Right lobe of liver (tissue), 6 donors: ENCODE measurements around the gene RASGRP2. TPM values are rescaled to one million over a fixed set of nuclear protein-coding genes. Genes with fewer than 3 reads are reported as not detected.
A peak's percentile ranks its signal among the peaks of the same experiment; 100 is the strongest.

Experiments
- ATAC-seq, 4 donors: fragments of 200-7000 bp; cut with Tn5 transposase; one replicate each; pipeline ENCODE4 v1.9.1; 2020; ENCODE audit warnings: mild to moderate bottlenecking in 4 of 4, moderate library complexity in 4 of 4
- DNase-seq, 3 donors: peaks; one replicate each; pipeline ENCODE4 v3.0.0-alpha.2; 2020
- H3K27ac ChIP-seq, 3 donors: fragments of 200-600 bp; one replicate each; pipeline ENCODE4 v1.8.0; 2022
- H3K27me3 ChIP-seq, 2 donors: fragments of 200-600 bp; one replicate each; pipeline ENCODE4 v1.8.0; 2022
- H3K36me3 ChIP-seq, 4 donors: fragments of 200-600 bp; sonication (generic) in 1 of 4; one replicate each; pipeline versions ENCODE4 v1.5.1 to v1.8.0; 2017 to 2022; ENCODE audit warnings: control low read depth in 1 of 4
- H3K4me1 ChIP-seq, 4 donors: fragments of 200-600 bp; sonication (generic) in 1 of 4; one replicate each; pipeline versions ENCODE4 v1.5.1 to v1.8.0; 2017 to 2022; ENCODE audit warnings: control low read depth in 1 of 4
- H3K4me3 ChIP-seq, 3 donors: fragments of 200-600 bp; one replicate each; pipeline ENCODE4 v1.8.0; 2022
- H3K9me3 ChIP-seq, 4 donors: fragments of 200-600 bp; sonication (generic) in 1 of 4; one replicate each; pipeline versions ENCODE4 v1.5.1 to v1.8.0; 2017 to 2022; ENCODE audit warnings: control low read depth in 1 of 4
- CTCF ChIP-seq, 4 donors: fragments of 200-600 bp in 3 of 4; fragments of 450-650 bp in 1 of 4; IDR thresholded peaks; one replicate each; pipeline versions ENCODE4 v1.5.1 to v1.8.0; 2016 to 2022; ENCODE audit warnings: antibody characterized with exemption in 4 of 4, mild to moderate bottlenecking in 2 of 4
- POLR2A ChIP-seq: fragments of 450-650 bp; IDR thresholded peaks from one replicate; pipeline ENCODE4 v1.6.1; 2017; ENCODE audit warnings: antibody characterized with exemption, mild to moderate bottlenecking
- WGBS: methylation state at CpG from one replicate; pipeline ENCODE4 v1.1.6; 2018; ENCODE audit warnings: low coverage, low lambda C conversion rate; ENCODE audit not compliant: insufficient coverage; ENCODE audit errors: missing lambda C conversion rate; 5-methylcytosine and 5-hydroxymethylcytosine counted together
- intact Hi-C, 2 donors: fragments of 100-400 bp; cut with DNase I; formaldehyde crosslinking; loops; one replicate each; pipeline versions ENCODE4 v1.11.2 to v1.14.1; 2022
- total RNA-seq, 6 experiments: library from RNA; depleted of rRNA in 2 of 6; stranded (reverse); fragments of >200 nt in 2 of 6; fragmentation: NEBNext Ultra II Directional in 3 of 6; extraction: Animal tissue kit (Norgen Biotek cat#: 25700) in 3 of 6; gene quantifications; one replicate each; pipeline versions ENCODE4 v1.1.0 to v1.2.4, GENCODE V29; 2016 to 2023
- donor health status: DM: no; HTN: yes; CAD: no.
- donor health status: DM: no; HTN: no; CAD: no.
- donor health status: DM: no; HTN: no; CAD: no.
- donor health status: DM: no; HTN: yes; CAD: no.
- donor health status: DM: no; HTN: yes; CAD: no.

RASGRP2 gene
- total RNA-seq, 6 experiments from 2014 or later, result 1.6 to 8.1 (median 3.2) TPM

GRCh38 chr11:64767344-64768299 is 23.7 kb upstream of the RASGRP2 start:
- no peaks in the 10 kb centered on the region for H3K9me3 ChIP-seq
- no peak overlapping the region for H3K4me3 ChIP-seq
- peaks cover 45 to 98% (median 66%) of the 10 kb centered on the region in 4 donors for H3K36me3 ChIP-seq
- TF ChIP-seq CTCF (IDR thresholded peaks at IDR 0.05) (peak; percentile 60 to 70 (median 62)), POLR2A (no peak)
- WGBS, result 44% methylated on average over 9 of the region's 19 CpGs
- ATAC-seq (peak; percentile 35 to 53 (median 42)), DNase-seq (peak in 1 of 3 donors; percentile 59)
- intact Hi-C loops, result loop anchor here in 1 of 2 donors (10.0 kb wide), 1 partner anchor 83 kb away; no protein-coding TSS in a partner anchor
- H3K4me1 ChIP-seq, result no peaks in the 10 kb centered on the region
- H3K27me3 ChIP-seq, result no peaks in the 10 kb centered on the region
- H3K27ac ChIP-seq, result no peak overlapping the region

- Histone ChIP-seq H3K27ac (no peak overlapping the region), H3K4me1 (no peaks in the 10 kb centered on the region), H3K4me3 (no peak overlapping the region), H3K36me3 (peaks cover 41 to 90% (median 62%) of the 10 kb centered on the region in 4 donors), H3K27me3 (no peaks in the 10 kb centered on the region), H3K9me3 (no peaks in the 10 kb centered on the region)
- ATAC-seq (no peak), DNase-seq (peak in 1 of 3 donors; percentile 15)
- intact Hi-C loops, result loop anchor here in 1 of 2 donors (10.0 kb wide), 1 partner anchor 82 kb away; no protein-coding TSS in a partner anchor
- 98% methylated on average over 8 of the region's 11 CpGs for WGBS
- TF ChIP-seq POLR2A (no peak), CTCF (IDR thresholded peaks at IDR 0.05) (no peak)
These were observed 22.9 kb upstream of the RASGRP2 start for GRCh38 chr11:64766881-64767280.

- 93% methylated on average over 10 of the region's 42 CpGs for WGBS
- no peak for TF ChIP-seq POLR2A
- TF ChIP-seq CTCF (IDR thresholded peaks at IDR 0.05), result no peak
- Histone ChIP-seq H3K4me3 (no peak overlapping the region), H3K4me1 (no peaks in the 10 kb centered on the region), H3K36me3 (peaks cover 41 to 82% (median 58%) of the 10 kb centered on the region in 4 donors), H3K9me3 (no peaks in the 10 kb centered on the region), H3K27me3 (no peaks in the 10 kb centered on the region), H3K27ac (no peak overlapping the region)
- ATAC-seq (no peak), DNase-seq (peak in 1 of 3 donors; percentile 21)
- intact Hi-C loops, result loop anchor here in 1 of 2 donors (10.0 kb wide), 1 partner anchor 81 kb away; no protein-coding TSS in a partner anchor
These were observed 22.1 kb upstream of the RASGRP2 start for GRCh38 chr11:64765851-64766665.

- WGBS, result 88% methylated on average over 21 of the region's 30 CpGs
- H3K36me3 ChIP-seq, result peaks cover 40 to 75% (median 52%) of the 10 kb centered on the region in 4 donors
- H3K4me1 ChIP-seq, result no peaks in the 10 kb centered on the region
- ATAC-seq (no peak), DNase-seq (peak in 1 of 3 donors; percentile 24)
- no peaks in the 10 kb centered on the region for H3K9me3 ChIP-seq
- H3K27ac ChIP-seq, result no peak overlapping the region
- H3K4me3 ChIP-seq, result no peak overlapping the region
- intact Hi-C loops, result loop anchor here in 1 of 2 donors (10.0 kb wide), 1 partner anchor 81 kb away; no protein-coding TSS in a partner anchor
- no peaks in the 10 kb centered on the region for H3K27me3 ChIP-seq
- TF ChIP-seq POLR2A (no peak), CTCF (IDR thresholded peaks at IDR 0.05) (peak in 1 of 4 donors; percentile 4)
These were observed 21.4 kb upstream of the RASGRP2 start for GRCh38 chr11:64765291-64765850.
